ENCODE results near the gene SDC3.

The SDC3 gene

DNA sequence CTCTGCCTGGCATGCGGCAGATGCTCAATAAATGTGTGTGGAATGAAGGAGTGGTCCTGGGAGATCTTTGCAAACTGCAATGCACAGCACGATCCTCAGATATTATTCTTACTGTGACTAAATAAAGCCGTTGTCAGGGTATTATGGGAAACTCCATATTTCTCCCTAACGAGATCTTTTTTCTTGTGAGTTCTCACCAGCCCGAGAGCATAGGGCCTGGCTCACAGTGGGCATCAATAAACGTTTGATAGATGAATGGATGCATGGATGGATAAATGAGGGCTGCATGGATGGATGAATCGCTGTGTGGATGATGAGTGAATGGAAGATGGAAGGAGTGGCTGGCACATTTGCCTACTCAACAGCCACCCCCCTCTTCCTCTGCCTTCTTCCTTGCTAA lies 69.6 kb downstream of the SDC3 start:
- Histone ChIP-seq H3K27me3 (ENCODE audit: control insufficient read depth, insufficient read depth, low read length) (no peaks in the 10 kb centered on the region), H3K36me3 (ENCODE audit: control insufficient read depth, insufficient read depth, low read length) (no peaks in the 10 kb centered on the region), H3K4me3 (ENCODE audit: low read length) (no peak overlapping the region), H3K4me1 (ENCODE audit: control insufficient read depth, insufficient read depth, low read length) (peaks cover 5% of the 10 kb centered on the region), H3K27ac (ENCODE audit: low read length) (no peak overlapping the region), H3K9me3 (ENCODE audit: control insufficient read depth, insufficient read depth, low read length) (no peaks in the 10 kb centered on the region)
- DNase-seq (ENCODE audit: low read depth, low spot score) = no peak
- no CpG with 5 or more reads among the region's 7 CpGs for WGBS (ENCODE audit: insufficient coverage, insufficient read length)

DNA sequence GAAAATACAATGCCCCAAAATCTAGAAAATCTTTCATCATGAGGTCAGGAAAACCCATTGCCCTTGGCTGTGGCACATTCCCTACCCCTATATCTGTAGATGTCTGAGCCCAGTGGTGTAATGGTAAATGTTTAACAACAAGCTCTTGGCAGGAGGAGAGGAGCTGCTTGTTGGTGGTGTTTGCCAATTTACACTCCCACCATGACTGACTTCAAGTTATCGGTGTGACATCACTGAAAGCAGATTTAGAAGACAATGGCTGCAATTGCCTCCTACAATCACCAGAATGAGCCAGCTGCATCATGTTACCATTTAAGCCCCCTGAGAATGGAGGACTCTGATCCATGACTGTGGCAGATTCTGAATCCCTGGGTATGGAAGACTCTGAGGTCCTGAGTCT lies 70.9 kb downstream of the SDC3 start:
- no peaks in the 10 kb centered on the region for H3K9me3 ChIP-seq (ENCODE audit: control insufficient read depth, insufficient read depth, low read length)
- peaks cover 5% of the 10 kb centered on the region for H3K4me1 ChIP-seq (ENCODE audit: control insufficient read depth, insufficient read depth, low read length)
- no peaks in the 10 kb centered on the region for H3K36me3 ChIP-seq (ENCODE audit: control insufficient read depth, insufficient read depth, low read length)
- H3K27ac ChIP-seq (ENCODE audit: low read length) = no peak overlapping the region
- H3K27me3 ChIP-seq (ENCODE audit: control insufficient read depth, insufficient read depth, low read length) = no peaks in the 10 kb centered on the region
- no peak overlapping the region for H3K4me3 ChIP-seq (ENCODE audit: low read length)
- WGBS (ENCODE audit: insufficient coverage, insufficient read length) = no CpG with 5 or more reads among the region's 1 CpG
- no peak for DNase-seq (ENCODE audit: low read depth, low spot score)

GRCh38 chr1:30834253-30834652 lies 74.3 kb downstream of the SDC3 start:
- Histone ChIP-seq H3K4me1 (ENCODE audit: control insufficient read depth, insufficient read depth, low read length) (no peaks in the 10 kb centered on the region), H3K9me3 (ENCODE audit: control insufficient read depth, insufficient read depth, low read length) (no peaks in the 10 kb centered on the region), H3K36me3 (ENCODE audit: control insufficient read depth, insufficient read depth, low read length) (no peaks in the 10 kb centered on the region), H3K27me3 (ENCODE audit: control insufficient read depth, insufficient read depth, low read length) (no peaks in the 10 kb centered on the region), H3K4me3 (ENCODE audit: low read length) (no peak overlapping the region), H3K27ac (ENCODE audit: low read length) (no peak overlapping the region)
- WGBS (ENCODE audit: insufficient coverage, insufficient read length) = no CpG with 5 or more reads among the region's 4 CpGs
- DNase-seq (ENCODE audit: low read depth, low spot score) = no peak

DNA sequence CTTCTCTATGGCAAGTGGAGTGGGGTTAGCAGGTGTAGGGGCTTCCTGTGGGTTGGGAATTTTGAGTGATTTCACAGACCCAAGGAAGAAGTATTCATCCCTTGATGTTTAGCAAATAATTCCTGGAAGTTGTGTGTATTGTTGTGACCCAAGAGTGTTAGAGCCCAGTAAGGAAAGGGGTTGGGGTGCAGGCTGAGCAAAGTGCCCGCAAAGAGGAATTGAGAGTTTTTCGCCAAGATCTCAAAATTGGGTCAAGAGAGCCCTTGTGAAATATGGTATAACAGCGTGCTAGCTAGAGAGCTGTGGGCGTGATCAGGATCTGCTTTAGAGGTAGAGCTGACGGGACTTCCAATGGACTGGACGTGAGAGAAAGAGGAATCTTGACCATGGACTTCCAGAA lies 78.0 kb downstream of the SDC3 start:
- Histone ChIP-seq H3K36me3 (ENCODE audit: control insufficient read depth, insufficient read depth, low read length) (no peaks in the 10 kb centered on the region), H3K27ac (ENCODE audit: low read length) (no peak overlapping the region), H3K4me3 (ENCODE audit: low read length) (no peak overlapping the region), H3K4me1 (ENCODE audit: control insufficient read depth, insufficient read depth, low read length) (no peaks in the 10 kb centered on the region), H3K9me3 (ENCODE audit: control insufficient read depth, insufficient read depth, low read length) (no peaks in the 10 kb centered on the region), H3K27me3 (ENCODE audit: control insufficient read depth, insufficient read depth, low read length) (no peaks in the 10 kb centered on the region)
- DNase-seq (ENCODE audit: low read depth, low spot score) = no peak
- WGBS (ENCODE audit: insufficient coverage, insufficient read length) = no CpG with 5 or more reads among the region's 6 CpGs

DNA sequence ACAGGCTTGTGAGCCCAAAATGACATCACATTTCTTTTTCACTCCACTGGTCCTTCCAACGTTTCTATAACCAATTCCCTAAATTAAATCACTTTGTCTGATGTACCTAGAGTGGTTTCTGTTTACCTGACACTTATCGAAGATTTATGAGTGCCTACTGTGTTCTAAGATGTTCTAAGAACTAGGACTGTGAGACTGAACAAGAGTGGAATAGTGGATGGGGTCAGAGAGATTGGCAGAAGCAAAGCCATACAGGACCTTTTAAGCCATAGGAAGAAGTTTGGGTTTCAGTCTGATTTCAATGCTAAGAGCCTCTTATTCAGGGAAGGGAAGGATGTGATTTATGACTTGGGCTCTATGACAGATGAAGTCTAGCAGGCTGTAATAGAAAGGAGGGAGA lies 78.7 kb downstream of the SDC3 start:
- Histone ChIP-seq H3K4me3 (ENCODE audit: low read length) (no peak overlapping the region), H3K36me3 (ENCODE audit: control insufficient read depth, insufficient read depth, low read length) (no peaks in the 10 kb centered on the region), H3K9me3 (ENCODE audit: control insufficient read depth, insufficient read depth, low read length) (no peaks in the 10 kb centered on the region), H3K27ac (ENCODE audit: low read length) (no peak overlapping the region), H3K27me3 (ENCODE audit: control insufficient read depth, insufficient read depth, low read length) (no peaks in the 10 kb centered on the region), H3K4me1 (ENCODE audit: control insufficient read depth, insufficient read depth, low read length) (no peaks in the 10 kb centered on the region)
- no peak for DNase-seq (ENCODE audit: low read depth, low spot score)
- no CpG with 5 or more reads among the region's 2 CpGs for WGBS (ENCODE audit: insufficient coverage, insufficient read length)

DNA sequence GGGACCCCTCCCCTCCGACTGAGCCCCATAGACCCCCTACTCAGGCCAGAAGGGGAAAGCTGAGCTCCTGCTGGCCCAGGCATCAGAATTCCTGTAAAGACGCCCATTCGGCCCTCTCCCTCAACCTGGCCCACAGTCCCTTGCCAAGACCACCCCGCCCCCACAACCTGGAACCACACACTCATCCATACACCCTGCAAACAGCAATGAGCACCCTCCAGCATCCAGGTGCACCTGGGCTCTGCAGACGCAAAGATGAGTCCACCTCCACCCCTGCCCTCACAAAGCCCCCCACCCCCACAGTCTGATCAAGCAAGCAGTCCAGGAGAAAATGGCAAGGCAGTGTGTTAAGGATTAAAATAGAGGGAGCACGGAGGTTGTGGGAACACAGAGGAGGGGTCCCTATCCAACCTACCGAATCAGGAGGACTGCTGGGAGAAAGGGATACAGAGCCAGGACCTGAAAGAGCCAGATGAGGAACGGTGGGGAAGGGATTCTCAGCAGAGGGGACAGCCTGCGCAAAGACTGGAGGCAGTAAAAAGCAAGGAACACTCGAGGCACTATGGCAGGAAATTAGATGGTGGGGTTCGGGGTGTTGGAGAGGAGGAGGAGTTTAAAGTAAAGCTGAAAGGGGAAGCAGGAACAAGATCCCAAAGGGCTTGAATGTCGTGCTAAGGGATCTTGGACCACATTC lies 83.7 kb downstream of the SDC3 start:
- no CpG with 5 or more reads among the region's 12 CpGs for WGBS (ENCODE audit: insufficient coverage, insufficient read length)

DNA sequence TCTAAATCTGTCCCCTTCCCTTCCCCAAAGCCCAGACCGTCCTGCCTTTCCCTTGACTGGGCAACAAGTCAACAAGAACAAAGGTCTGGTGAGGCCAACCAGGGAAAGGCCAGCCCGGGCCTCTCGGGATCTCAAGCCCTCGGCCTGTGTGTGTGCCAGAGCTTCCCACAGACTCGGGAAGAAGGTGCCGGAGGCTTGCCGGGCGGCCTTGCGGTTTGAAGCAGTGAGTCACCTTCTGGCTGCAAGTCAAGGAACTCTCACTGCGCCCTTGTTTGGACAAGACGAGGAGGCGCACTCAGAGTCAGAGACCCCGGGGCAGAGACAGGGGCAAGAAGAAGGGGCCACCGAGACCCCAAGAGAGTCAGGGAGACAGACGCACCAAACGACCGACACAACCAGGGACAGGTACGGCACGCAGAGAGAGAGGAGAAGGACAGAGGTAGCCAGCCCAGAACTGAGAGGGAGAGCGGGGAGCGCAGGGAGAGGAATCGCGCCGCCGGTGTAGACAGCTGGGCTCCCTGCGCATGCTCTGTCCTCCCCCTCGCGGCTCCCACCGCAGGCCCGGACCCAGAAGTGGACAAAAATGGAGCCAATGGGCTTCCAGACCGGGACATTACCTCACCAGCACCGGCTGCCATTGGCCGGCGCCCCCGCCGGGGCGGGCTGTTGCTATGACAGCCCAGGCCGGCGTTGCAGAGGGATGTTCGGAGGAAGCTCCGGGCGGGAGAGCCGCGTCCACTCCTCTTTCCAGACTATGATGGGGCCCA lies 84.4 kb downstream of the SDC3 start:
- Histone ChIP-seq H3K4me3 (ENCODE audit: low read length) (peak overlapping the region; percentile 50; the same call in 1 of the 2 replicates), H3K27me3 (ENCODE audit: control insufficient read depth, insufficient read depth, low read length) (no peaks in the 10 kb centered on the region), H3K36me3 (ENCODE audit: control insufficient read depth, insufficient read depth, low read length) (no peaks in the 10 kb centered on the region), H3K27ac (ENCODE audit: low read length) (no peak overlapping the region), H3K4me1 (ENCODE audit: control insufficient read depth, insufficient read depth, low read length) (peaks cover 4% of the 10 kb centered on the region), H3K9me3 (ENCODE audit: control insufficient read depth, insufficient read depth, low read length) (no peaks in the 10 kb centered on the region)
- peak; percentile 88 for DNase-seq (ENCODE audit: low read depth, low spot score)
- no CpG with 5 or more reads among the region's 44 CpGs for WGBS (ENCODE audit: insufficient coverage, insufficient read length)

More for the DNA sequence above, 83.7 kb downstream of the SDC3 start:
- no peak for DNase-seq (ENCODE audit: low read depth, low spot score)
- H3K27ac ChIP-seq (ENCODE audit: low read length) = no peak overlapping the region
- no peaks in the 10 kb centered on the region for H3K9me3 ChIP-seq (ENCODE audit: control insufficient read depth, insufficient read depth, low read length)
- H3K4me1 ChIP-seq (ENCODE audit: control insufficient read depth, insufficient read depth, low read length) = peaks cover 4% of the 10 kb centered on the region
- H3K27me3 ChIP-seq (ENCODE audit: control insufficient read depth, insufficient read depth, low read length) = no peaks in the 10 kb centered on the region
- no peaks in the 10 kb centered on the region for H3K36me3 ChIP-seq (ENCODE audit: control insufficient read depth, insufficient read depth, low read length)
- H3K4me3 ChIP-seq (ENCODE audit: low read length) = peak overlapping the region; percentile 24; the same call in 1 of the 2 replicates

DNA sequence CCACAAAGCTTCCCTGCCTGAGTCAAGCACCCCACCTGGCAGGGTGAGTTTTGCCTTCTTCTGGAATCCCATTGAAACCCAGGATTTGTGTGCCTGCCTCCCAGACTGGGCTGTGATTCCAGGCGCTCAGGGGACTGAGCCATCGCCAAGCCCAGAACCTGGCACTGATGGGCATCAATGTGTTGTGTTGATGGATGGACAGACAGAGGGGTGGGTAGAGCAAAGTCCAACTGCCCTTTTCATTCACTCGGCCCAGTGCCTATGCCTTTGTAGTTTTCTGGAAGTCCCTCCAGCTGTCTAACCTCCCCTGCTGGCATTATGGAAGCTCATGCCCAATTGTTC lies 85.0 kb downstream of the SDC3 start:
- Histone ChIP-seq H3K4me1 (ENCODE audit: control insufficient read depth, insufficient read depth, low read length) (peaks cover 4% of the 10 kb centered on the region), H3K9me3 (ENCODE audit: control insufficient read depth, insufficient read depth, low read length) (no peaks in the 10 kb centered on the region), H3K27me3 (ENCODE audit: control insufficient read depth, insufficient read depth, low read length) (no peaks in the 10 kb centered on the region), H3K27ac (ENCODE audit: low read length) (no peak overlapping the region), H3K4me3 (ENCODE audit: low read length) (no peak overlapping the region), H3K36me3 (ENCODE audit: control insufficient read depth, insufficient read depth, low read length) (no peaks in the 10 kb centered on the region)
- WGBS (ENCODE audit: insufficient coverage, insufficient read length) = no CpG with 5 or more reads among the region's 3 CpGs
- no peak for DNase-seq (ENCODE audit: low read depth, low spot score)

DNA sequence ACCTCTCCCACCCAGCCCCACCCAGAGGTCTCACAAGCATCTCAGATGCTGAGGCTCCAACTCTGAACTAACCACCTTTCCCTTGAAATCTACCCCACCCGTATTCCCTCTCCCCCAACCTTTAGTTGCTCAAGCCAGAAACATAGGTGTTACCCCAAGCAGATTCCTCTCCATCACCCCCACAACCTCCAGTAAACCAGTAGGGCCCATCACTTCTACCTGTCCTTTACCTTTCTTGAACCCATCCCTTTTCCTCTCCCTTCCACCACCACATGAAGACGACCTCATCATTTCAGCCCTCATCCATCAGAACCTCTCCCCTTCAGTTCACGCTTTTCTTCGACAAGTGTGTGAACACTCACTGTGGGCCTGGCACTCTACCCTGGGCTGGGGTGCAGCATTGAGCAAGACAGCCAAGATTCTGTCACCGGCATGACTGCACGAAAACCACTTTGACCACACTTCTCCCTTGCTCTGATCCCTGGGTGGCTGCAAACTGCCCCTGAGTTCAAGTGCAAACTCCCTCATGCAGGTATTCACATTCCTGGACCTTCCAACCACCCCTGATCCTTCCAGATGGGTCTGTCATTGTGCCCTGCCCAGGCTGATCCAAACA lies 85.5 kb downstream of the SDC3 start:
- Histone ChIP-seq H3K4me1 (ENCODE audit: control insufficient read depth, insufficient read depth, low read length) (peaks cover 5% of the 10 kb centered on the region), H3K4me3 (ENCODE audit: low read length) (no peak overlapping the region), H3K36me3 (ENCODE audit: control insufficient read depth, insufficient read depth, low read length) (no peaks in the 10 kb centered on the region), H3K9me3 (ENCODE audit: control insufficient read depth, insufficient read depth, low read length) (no peaks in the 10 kb centered on the region), H3K27me3 (ENCODE audit: control insufficient read depth, insufficient read depth, low read length) (no peaks in the 10 kb centered on the region), H3K27ac (ENCODE audit: low read length) (no peak overlapping the region)
- WGBS (ENCODE audit: insufficient coverage, insufficient read length) = no CpG with 5 or more reads among the region's 6 CpGs
- no peak for DNase-seq (ENCODE audit: low read depth, low spot score)

GRCh38 chr1:30822006-30822405 lies 86.6 kb downstream of the SDC3 start:
- WGBS (ENCODE audit: insufficient coverage, insufficient read length) = no CpG with 5 or more reads among the region's 1 CpG
- Histone ChIP-seq H3K4me1 (ENCODE audit: control insufficient read depth, insufficient read depth, low read length) (peaks cover 10% of the 10 kb centered on the region), H3K36me3 (ENCODE audit: control insufficient read depth, insufficient read depth, low read length) (no peaks in the 10 kb centered on the region), H3K27me3 (ENCODE audit: control insufficient read depth, insufficient read depth, low read length) (no peaks in the 10 kb centered on the region), H3K4me3 (ENCODE audit: low read length) (no peak overlapping the region), H3K9me3 (ENCODE audit: control insufficient read depth, insufficient read depth, low read length) (no peaks in the 10 kb centered on the region), H3K27ac (ENCODE audit: low read length) (no peak overlapping the region)
- no peak for DNase-seq (ENCODE audit: low read depth, low spot score)

All from iPS DF 6.9 (cell line).